CD4-positive, alpha-beta T cell treated with Interferon alpha-2 for 1 hour (primary cell): Measurements from ENCODE around the gene MTCH2.
A peak's percentile ranks its signal among the peaks of the same experiment; 100 is the strongest.
"Not testable (repeated sequence)": the region's sequence is repeated elsewhere in the genome, so short reads cannot be mapped to it uniquely, and the experiment has no call there.

ENCODE experiments used
- DNase-seq, 2 donors: peaks; one replicate each; pipeline ENCODE4 v3.0.0-alpha.2; 2020 to 2022

Gene MTCH2

DNA sequence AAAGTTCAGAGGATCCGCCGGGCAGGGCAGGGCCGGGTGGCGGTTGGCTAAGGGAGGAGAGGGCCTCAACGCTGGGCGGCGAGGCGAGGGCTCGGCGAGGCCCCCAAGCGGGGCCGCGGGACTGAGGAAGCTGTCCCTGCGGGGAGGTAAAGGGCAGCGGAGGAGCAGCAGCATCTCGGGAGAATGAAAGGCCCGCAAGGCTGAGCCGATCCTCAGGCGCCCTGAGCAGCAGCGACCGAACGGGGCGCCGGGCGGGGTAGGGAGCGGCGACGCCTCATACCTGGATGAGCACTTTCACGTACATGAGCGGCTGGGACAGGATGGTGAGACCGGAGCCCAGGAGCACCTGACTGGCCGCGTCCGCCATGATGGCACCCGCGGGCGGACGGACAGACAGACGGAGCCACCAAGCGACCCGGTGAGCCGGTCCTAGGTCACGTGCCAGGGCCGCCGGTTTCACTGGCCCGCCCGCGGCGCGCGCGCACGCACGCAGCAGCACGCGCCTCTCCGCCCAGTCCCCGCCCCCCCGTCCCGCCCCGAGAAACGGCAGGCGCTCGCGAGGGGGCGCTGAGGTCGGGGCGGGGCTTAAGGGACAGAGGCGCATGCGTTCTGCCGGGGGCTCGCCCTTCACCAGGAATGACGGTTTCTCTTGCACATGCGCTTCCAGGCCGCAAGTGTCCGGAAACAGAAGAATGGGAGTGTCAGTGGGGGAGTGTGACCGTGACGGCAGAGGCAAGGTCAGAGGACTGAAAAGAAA, at the start of gene MTCH2:
TSS of gene MTCH2 (minus strand) at position 461 of the 757 bp plus-strand sequence. CDS start at position 367, 94 bp downstream.
- DNase-seq = peak; percentile 96 to 98

DNA sequence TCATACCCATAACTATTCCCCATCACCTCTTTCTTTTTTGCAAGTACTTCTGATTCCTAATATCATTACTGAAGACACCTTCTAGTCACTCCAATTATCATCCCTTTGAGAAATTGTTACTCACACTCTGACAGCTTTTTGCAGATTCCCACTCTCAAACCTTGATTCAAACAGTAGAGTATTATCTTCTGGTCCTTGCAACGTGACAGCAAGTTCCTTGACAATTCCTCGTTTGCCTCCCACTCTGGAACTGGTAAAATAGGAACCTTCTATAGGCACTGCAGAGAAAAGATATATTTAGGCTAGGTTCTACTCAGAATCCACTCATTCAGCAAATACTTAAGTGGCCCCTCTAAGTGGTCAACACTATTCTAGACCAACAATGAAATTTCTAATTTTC, 49.6 kb upstream of the MTCH2 start:
- no peak for DNase-seq

DNA sequence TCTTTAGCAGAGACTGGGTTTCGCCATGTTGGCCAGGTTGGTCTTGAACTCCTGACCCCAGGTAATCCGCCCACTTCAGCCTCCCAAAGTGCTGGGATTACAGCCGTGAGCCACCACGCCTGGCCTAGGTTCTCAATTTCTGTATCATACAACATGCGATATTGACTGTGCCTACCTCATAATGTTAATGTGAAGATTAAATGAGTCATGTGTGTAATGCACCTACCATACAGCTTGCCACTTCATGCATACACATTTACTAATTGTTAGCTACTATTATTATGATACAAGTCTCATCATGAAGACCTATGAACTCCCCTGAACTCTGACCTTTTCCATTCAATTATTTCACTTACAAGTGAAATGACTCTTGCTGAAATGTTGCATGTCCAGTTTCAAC, 47.1 kb upstream of the MTCH2 start:
- DNase-seq = no peak

DNA sequence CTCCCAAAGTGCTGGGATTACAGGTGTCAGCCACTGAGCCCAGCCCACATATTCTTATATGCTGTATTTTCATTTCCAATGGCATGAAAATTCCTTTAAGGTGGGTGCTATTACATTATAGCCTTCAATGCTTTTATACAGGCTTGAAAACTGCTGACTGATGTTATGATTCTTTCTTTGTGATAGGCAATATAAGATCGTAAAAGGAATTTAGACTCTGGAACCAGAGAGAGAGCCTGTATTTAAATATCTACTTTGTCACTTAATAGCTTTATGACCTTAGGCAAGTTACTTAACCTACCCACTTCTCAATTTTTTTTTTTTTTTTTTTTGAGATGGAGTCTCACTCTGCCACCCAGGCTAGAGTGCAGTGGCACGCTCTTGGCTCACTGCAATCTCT, 46.6 kb upstream of the MTCH2 start:
- no peak for DNase-seq

DNA sequence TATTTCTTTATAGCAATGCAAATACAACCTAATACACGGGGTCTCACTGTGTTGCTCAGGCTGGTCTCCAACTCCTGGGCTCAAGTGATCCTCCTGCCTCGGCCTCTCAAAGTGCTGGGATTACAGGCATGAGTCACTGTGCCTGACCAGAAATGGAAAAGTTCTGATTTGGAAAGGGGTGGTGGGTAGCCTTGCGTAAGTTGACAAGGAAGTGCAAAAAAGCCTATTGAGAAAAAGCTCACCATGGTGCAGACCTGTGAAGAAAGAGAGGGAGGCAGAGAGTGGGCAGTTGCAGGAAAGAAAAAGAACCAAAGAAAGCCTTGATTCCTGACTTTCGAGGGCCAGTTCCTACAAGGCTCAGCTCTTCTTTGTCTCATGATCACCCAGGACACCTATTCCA, 45.8 kb upstream of the MTCH2 start:
- DNase-seq = no peak

DNA sequence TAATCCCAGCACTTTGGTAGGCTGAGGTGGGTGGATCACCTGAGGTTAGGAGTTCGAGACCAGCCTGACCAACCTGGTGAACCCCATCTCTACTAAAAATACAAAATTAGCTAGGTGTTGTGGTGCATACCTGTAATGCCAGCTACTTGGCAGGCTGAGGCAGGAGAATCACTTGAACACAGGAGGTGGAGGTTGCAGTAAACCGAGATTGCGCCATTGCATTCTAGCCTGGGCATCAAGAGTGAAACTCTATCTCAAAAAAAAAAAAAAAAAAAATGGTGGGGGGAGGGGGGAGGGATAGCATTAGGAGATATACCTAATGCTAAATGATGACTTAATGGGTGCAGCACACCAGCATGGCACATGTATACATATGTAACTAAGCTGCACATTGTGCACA, 44.3 kb upstream of the MTCH2 start:
- not testable (repeated sequence) for DNase-seq

DNA sequence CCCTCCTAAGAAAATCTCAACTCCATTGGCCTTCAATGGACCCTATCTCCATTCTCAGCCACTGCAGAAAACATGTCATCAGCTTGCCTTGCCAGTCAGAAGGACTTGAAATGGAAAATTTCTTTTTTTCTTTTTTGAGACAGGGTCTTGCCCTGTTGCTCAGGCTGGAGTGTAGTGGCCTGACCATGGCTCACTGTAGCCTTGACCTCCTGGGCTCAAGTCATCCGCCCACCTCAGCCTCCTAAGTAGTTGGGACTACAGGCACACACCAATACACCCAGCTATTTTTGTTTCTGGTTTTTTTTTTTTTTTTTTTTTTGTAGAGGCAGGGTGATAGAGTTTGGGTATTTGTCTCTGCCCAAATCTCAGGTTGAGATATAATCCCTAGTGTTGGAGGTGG, 43.8 kb upstream of the MTCH2 start:
- no peak for DNase-seq

DNA sequence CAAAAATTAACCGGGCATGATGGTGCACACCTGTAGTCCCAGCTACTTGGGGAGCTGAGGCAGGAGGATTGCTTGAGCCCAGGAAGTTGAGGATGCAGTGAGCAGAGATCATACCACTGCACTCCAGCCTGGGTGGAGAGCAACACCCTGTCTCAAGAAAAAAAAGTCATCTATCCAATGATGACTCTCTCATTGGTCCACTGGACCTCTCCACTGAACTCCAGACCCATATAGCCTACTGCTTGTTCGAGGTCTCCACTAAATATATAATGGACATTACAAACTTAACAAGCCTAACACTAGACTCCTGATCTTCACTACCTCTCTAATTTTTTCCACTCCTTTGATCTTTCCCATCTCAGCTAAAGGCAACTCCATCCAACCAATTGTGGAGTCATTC, 33.5 kb upstream of the MTCH2 start:
- no peak for DNase-seq

DNA sequence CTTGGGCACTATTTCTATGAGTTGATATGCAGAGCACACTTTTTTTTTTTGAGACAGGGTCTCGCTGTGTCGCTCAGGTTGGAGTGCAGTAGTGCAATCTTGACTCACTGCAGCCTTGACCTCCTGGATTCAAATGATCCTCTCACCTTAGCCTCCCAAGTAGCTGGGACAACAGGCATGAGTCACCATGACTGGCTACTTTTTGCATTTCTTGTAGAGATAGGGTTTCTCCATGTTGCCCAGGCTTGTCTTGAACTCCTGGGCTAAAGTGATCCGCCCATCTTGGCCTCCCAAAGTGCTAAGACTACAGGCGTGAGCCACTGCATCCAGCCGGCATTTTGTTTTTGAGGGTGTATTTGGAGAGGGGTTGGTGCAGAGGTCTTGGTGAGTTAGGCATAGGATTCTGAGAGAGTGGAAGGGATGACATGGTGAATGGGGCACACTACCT, 29.9 kb upstream of the MTCH2 start:
- no peak for DNase-seq

DNA sequence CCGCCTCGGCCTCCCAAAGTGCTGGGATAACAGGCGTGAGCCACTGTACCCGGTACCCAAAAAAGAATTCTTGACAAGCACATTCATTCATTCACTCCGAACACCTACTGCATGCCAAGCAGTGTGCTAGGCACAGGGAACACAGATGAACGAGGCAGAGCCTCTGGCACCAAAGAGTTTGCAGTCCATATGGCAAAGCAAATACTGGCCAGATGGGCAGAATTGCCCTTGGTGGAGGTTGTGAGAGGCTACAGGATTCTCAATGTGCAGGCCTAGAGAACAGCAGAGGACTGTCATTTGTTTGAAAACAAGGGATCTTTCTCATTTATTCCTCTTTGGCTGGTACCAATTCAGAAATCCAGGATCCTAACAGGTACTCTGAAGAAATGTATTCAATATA, 27.5 kb upstream of the MTCH2 start:
- DNase-seq = no peak

DNA sequence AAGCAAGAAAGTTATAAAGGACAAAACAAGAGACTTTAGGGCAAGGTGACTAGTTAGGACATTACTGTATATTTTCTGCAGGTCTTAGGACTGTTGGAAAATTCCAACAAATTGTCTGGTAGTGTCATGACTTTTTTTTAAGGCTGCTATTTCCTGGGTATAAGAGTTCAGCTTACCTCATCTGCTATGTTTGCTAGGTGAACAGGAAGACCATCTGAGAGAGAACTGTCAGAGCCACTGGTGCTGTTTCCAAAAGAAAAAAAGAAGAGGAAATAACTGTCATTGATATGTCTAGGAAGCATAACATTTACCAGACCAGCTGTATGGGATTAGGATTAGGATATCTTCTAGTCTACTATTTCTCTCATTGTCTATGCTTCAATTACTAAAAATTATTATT, 26.3 kb upstream of the MTCH2 start:
- DNase-seq = no peak

DNA sequence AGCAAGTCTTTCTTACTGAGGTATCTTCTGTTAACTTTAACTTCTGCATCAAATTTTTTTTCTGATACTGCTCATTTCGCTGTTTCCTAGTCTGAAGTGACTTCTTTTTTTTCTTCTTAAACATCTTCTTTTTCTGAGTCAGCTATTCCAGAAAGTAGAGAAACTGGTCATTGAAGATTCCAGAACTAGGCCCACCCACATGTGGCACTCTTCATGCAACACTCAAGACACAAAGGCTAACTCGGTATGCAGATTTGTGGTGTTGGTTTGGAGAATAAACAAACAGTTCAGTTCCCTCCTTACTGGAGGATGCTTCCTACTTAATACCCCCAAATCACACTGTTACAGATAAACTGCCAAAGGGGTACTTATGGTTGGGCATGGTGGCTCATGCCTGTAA, 25.2 kb upstream of the MTCH2 start:
- DNase-seq = no peak

DNA sequence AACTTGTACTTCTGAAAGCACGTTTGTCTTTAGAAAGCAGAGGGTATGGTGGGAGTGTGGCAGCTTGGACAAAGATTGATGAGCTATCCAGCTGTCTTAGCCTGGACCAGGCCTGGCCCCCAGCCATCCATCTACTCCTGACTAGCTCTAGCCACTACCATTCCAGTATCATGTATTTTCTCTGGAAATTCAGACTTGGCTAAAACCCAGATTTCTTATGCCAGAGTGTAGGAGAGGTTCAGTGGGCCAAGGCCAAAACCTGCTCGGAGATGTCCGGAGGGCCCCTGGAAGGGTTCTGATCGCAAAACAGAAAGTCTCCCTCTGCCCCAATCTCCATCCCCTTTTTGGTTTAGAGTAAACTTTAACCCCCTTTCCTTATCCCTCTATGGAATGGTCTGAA, 24.8 kb upstream of the MTCH2 start:
- DNase-seq = no peak

DNA sequence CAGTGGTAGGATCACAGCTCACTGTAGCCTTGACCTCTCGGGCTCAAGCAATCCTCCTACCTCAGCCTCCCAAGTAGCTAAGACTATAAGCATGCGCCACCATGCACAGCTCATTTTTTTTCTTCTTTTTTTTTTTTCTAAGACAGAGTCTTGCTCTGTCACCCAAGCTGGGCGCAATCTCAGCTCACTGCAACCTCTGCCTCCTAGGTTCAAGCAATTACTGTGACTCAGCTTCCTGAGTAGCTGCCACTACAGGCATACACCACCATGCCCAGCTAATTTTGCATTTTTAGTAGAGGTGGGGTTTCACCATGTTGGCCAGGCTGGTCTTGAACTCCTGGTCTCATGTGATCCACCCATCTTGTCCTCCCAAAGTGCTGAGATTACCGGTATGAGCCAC, 22.6 kb upstream of the MTCH2 start:
- DNase-seq = not testable (repeated sequence)

DNA sequence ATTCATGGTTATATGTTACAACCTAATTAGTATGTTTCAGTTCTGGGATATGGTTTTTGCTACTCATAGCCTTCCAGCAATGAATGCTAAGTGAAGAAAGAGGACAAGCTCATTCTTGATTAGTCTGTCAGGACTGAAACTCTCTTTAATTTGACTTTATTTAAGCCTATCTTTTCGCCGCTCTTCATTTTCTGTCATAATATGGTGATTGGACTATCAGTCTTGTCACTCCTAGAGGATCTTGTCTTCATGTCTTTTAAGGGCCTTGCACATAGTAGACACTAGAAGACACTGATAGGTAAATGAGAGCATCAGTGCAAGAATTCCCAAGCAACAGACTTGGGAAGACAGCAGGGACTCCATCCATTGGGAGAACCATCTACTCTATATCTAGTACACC, 18.9 kb upstream of the MTCH2 start:
- DNase-seq = no peak

DNA sequence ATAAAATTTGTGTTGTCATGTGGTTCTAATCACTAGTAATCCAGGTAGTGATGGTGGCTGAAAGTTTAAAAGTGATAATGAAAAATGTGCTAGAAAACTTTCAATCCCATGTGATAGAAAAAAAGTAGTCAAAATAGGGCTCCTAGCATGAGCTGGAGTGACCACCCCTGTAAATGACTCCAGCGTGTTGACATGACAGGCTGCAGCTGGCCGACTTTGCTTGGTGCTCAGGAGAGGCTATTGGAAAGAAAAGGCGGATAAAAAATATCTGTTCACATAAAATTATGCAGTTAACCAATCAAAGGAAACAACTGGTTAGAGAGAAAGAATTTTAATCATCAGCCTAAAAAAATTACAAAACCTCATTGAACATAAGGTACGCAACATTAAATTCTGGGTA, 16.9 kb upstream of the MTCH2 start:
- DNase-seq = no peak

DNA sequence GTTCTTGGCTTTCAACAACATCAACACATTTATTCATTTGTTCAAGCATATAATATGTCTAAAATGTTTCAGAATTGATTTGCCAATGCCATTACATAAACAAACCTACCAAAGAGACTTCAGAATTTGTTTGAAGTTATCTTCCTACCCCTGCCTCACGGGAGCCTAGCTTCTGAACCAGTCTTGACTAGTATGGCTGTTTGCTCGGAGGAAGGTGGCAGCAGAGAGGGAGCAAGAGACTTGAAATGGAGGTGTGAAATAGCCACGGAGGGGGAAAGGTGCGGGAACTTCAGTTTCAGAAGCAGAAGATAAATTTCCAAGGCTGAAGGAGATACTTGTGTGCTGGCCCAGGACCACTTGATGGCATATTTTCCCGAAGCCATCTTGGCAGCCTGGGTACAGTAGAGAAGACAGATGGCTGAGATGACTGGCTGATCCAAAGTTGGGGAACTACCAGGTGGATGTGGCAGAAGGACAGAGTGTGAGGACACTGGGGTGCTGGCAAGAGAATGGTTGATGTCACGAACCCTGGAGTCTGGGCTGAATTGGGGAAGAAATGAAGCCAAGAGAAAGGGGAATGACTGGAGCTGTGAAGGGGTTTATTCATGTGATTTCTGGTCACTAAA, 14.0 kb upstream of the MTCH2 start:
- DNase-seq = no peak

DNA sequence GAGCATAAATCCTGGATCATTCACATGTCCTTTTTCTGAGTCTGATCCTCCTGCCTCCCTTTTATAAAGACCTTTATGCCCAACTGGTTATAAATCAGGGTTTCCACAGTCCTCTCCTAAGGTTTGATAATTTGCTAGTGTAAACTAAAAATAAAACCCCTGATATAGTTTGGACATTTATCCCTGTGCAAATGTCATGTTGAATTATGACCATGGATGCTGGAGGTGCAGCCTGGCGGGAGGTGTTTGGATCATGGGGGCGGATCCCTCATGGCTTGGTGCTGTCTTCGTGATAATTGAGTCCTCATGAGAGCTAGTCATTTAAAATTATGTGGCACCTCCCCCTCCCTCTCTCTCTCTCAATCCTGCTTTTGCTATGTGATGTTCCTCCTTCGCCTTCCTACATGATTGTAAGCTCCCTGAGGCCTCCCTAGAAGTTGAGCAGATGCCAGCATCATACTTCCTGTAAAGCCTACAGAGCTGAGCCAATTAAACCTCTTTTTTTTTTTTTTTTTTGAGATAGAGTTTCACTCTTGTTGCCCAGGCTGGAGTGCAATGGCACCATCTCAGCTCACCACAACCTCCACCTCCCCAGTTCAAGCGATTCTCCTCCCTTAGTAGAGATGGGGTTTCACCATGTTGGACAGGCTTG, 9.6 kb upstream of the MTCH2 start:
- no peak for DNase-seq

DNA sequence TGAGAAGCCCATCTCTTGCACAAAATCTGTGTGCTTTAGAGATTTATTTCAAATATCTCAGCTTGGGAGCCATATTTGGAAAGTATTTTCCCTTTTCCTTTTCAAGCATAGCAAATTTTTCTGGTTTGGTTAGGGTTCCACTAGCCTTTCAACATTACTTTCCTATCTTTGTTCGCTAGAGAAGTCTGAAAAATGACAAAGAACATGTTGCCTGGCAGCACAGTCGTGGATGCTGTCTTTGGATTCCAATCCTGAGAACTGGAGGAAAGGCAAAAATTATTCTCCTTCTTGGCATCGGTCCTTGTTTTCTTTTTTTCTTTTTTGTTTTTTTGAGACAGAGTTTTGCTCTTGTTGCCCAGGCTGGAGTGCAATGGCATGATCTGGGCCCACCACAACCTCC, 6.9 kb upstream of the MTCH2 start:
- no peak for DNase-seq

DNA sequence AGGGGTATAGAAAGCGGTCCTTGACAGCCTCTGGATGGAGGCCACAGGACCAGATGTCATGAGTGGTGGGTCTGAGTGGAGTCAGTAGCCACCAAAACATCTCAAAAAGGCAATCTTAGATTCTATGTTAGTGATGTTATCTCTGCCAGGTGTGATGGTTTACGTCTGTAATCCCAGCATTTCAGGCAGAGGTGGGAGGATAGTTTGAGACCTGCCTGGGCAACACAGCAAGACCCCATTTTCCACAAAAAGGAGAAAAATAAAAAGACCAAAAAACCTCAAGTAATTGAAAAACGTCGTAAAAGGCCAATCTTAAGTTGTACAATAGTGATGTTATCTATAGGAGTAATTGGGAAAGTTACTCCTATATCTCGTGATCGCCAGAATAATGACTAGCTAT, 3.7 kb upstream of the MTCH2 start:
- DNase-seq = no peak

DNA sequence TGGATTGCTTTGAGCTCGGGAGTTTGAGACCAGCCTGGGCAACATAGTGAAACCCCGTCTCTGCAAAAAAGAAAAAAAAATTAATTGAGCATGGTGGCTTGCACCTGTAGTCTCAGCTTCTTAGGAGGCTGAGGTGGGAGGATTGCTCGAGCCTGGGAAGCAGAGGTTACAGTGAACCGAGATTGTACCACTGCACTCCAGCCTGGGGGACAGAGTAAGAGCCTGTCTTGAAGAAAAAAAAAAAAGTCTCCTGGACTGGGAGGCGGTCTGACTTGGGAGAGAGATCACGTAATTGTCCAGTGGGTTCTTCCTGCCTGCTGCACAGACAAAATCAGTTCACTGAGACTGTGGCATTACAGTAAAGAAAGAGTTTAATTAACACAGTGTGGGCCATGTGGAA, 3.1 kb upstream of the MTCH2 start:
- no peak for DNase-seq

DNA sequence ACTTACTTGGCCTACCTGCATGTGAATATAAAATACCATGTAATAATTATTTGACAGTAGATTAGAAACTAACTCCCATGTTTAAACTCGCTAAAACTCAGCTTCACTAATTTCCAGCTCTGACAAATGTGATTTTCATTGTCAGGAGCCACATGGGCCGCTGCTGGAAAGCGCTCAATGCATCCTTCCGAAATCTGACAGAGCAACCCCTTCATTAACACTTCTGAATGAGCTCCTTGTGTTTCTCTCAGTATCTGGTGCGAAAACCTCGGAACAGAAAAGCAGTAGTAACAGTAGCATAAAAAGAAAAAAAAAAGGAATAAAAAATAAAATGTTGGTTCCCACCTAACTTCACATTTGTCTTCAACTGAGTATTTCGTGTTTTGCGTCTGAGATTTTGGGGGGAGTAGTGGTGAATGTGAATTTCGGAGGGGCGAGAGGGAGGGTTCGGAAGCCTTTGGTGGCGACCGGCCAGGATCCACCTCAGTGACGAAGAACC, 710 bp downstream of the MTCH2 start:
- DNase-seq = no peak

DNA sequence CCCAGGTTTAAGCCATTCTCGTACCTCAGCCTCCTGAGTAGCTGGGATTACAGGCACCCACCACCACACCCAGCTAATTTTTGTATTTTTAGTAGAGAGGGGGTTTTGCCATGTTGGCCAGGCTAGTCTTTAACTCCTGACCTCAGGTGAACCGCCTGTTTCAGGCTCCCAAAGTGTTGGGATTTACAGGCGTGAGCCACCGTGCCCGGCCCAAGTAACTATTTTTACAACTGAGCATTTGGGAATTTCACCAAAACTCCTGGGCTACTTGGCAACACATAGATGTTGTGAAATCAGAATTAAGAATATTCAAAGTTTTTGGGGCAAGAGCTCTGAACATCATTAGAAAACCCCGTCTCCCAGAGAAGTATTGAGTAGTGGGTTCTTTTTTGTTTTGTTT, 1.9 kb downstream of the MTCH2 start:
- not testable (repeated sequence) for DNase-seq

DNA sequence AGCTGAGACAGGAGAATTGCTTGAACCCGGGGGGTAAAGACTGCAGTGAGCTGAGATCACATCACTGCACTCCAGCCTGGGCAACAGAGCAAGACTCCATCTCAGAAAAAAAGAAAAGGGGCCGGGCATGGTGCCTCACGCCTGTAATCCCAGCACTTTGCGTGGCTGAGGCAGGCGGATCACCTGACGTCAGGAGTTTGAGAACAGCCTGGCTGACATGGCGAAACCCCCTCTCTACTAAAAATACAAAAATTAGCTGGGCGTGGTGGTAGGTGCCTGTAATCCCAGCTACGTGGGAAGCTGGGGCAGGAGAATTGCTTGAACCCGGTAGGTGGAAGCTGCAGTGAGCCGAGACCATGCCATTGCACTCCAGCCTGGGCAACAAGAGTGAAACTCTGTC, 6.0 kb downstream of the MTCH2 start:
- DNase-seq = not testable (repeated sequence)
